Measurements from ENCODE around the gene DNAJC16. TPM values are rescaled to one million over a fixed set of nuclear protein-coding genes. Genes with fewer than 3 reads are reported as not detected.

Gene DNAJC16
- total RNA-seq, 4 donors from 2014 or later, result 10.0 to 20.9 (median 14.2) TPM

DNA sequence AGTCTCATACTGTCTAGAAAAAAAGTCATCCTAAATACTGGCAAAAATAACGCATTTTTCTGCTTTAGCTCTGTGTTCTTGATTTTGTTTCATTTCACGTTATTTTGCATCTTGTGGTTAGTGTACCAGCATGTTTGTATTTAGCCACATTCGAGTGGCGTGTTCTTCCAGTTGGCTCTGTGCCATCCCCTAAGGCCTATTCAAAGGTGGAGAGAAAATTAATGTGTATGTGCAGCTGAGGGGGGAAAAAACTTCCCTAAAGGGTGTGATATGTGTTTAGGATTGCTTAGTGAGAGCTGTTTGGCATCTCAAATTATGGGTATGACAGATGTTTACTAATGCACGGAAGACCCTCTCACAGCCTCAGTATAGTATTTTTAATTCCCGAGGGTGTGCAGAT, 12.1 kb downstream of the DNAJC16 start:
- Histone ChIP-seq H3K27me3 (no peaks in the 10 kb centered on the region), H3K36me3 (peaks cover 0 to 100% (median 10%) of the 10 kb centered on the region in 3 donors), H3K27ac (no peak overlapping the region), H3K4me3 (no peak overlapping the region), H3K4me1 (peaks cover 0 to 6% (median 0%) of the 10 kb centered on the region in 3 donors), H3K9me3 (no peaks in the 10 kb centered on the region)
- intact Hi-C loops (cut with DNase I), result no loop called here
- DNase-seq, result no peak
- TF ChIP-seq POLR2A (IDR thresholded peaks at IDR 0.05), result no peak
- TF ChIP-seq, protein P1, sequence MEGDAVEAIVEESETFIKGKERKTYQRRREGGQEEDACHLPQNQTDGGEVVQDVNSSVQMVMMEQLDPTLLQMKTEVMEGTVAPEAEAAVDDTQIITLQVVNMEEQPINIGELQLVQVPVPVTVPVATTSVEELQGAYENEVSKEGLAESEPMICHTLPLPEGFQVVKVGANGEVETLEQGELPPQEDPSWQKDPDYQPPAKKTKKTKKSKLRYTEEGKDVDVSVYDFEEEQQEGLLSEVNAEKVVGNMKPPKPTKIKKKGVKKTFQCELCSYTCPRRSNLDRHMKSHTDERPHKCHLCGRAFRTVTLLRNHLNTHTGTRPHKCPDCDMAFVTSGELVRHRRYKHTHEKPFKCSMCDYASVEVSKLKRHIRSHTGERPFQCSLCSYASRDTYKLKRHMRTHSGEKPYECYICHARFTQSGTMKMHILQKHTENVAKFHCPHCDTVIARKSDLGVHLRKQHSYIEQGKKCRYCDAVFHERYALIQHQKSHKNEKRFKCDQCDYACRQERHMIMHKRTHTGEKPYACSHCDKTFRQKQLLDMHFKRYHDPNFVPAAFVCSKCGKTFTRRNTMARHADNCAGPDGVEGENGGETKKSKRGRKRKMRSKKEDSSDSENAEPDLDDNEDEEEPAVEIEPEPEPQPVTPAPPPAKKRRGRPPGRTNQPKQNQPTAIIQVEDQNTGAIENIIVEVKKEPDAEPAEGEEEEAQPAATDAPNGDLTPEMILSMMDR (IDR thresholded peaks at IDR 0.05), result no peak
- 60 to 72% methylated on average over 6 of the region's 6 CpGs for WGBS, 2 donors

DNA sequence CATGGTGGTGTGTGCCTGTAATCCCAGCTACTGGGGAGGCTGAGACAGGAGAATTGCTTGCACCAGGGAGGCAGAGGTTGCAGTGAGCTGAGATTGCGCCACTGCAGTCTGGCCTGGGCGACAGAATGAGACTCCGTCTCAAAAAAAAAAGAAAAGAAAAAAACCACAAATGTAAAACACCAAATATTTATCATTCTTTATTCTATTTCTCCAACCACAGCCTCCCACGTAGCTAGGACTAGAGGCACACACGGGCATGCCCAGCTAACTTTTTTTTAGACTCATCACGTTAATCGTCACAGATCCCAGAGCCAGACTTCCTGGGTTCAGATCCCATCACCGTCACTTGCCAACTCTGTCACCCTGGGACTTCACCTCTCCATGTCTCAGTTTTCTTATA, 13.5 kb downstream of the DNAJC16 start:
- TF ChIP-seq POLR2A (IDR thresholded peaks at IDR 0.05), result no peak
- TF ChIP-seq, protein P1 (IDR thresholded peaks at IDR 0.05), result no peak
- intact Hi-C loops (cut with DNase I), result no loop called here
- Histone ChIP-seq H3K36me3 (peaks cover 0 to 100% (median 15%) of the 10 kb centered on the region in 3 donors), H3K4me3 (no peak overlapping the region), H3K27me3 (no peaks in the 10 kb centered on the region), H3K27ac (no peak overlapping the region), H3K4me1 (peaks cover 0 to 6% (median 0%) of the 10 kb centered on the region in 3 donors), H3K9me3 (no peaks in the 10 kb centered on the region)
- 86 to 91% methylated on average over 8 of the region's 8 CpGs for WGBS, 2 donors
- DNase-seq, result no peak

DNA sequence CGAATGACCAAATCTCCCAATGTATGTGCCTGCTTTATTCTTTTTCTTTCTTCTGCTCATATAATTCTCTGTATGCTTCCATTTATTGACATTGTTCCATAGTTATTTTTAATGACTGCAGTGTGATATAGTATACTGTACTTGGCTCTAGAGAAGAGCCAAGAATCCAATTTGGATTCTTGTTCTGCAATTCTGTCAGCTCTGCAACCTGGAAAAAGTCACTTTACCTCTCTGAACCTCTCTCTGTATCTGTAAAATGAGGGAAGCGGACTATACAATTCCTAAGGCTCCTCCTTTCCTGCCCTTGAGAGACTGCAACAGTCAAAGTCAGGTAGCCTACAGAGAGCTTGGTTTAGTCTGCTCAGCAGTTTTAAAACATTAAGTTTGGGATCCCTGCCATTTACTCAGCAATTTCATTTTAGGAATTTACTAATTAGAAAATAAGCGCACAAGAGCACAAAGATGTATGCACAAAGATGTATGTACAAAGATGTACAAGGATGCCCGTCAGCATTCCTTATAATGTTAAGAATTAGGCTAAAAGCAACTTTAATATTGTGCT, 14.7 kb downstream of the DNAJC16 start:
- H3K36me3 ChIP-seq, result peaks cover 0 to 100% (median 15%) of the 10 kb centered on the region in 3 donors
- no peaks in the 10 kb centered on the region for H3K27me3 ChIP-seq
- no peak overlapping the region for H3K27ac ChIP-seq
- TF ChIP-seq POLR2A (IDR thresholded peaks at IDR 0.05), result no peak
- TF ChIP-seq, protein P1 (IDR thresholded peaks at IDR 0.05), result no peak
- DNase-seq, result no peak
- H3K4me1 ChIP-seq, result peaks cover 0 to 6% (median 0%) of the 10 kb centered on the region in 3 donors
- no peaks in the 10 kb centered on the region for H3K9me3 ChIP-seq
- intact Hi-C loops (cut with DNase I), result no loop called here
- H3K4me3 ChIP-seq, result no peak overlapping the region
- 85 to 92% methylated on average over 4 of the region's 4 CpGs for whole genome bisulfite sequencing, 2 donors

DNA sequence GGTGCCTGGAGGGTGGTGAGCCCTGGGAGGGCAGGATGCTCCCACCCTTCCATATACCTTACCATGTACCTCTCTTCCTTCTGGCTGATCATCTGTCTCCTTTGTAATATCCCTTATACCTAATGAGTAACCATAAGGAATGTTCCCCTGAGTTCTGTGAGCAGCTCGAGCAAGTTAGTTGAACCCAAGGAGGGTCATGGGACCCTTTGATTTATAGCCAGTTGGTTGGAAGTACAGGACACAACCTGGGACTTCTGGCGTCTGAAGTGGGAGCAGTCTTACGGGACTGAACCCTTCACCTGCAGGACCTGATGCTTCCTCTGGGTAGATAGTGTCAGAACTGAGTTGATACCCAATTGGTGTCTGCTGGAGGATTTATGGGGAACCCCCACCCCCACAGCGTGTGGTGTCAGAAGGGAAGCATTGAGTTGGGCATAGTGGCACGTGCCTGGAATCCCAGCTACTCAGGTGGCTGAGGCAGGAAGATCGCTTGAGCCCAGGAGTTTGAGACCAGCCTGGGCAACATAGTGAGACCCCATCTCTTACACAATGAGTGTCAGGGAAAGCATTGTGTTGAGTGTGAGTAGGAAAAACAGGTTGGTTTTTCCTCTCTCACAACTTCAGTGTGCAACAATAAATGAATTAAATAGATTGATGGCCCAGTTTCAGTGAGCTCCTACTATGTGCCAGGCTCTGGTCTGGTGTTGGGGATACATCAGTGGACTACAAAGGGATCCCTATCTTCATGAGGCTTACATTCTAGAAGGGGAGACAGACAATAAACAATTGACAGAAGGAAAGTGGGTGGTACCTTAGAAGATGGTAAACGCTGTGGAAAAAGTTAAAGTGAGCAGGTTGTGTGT, 16.0 kb downstream of the DNAJC16 start:
- peaks cover 4 to 100% (median 21%) of the 10 kb centered on the region in 3 donors for H3K36me3 ChIP-seq
- 98% methylated on average over 4 to 5 of the region's 7 CpGs for WGBS, 2 donors
- H3K27ac ChIP-seq, result no peak overlapping the region
- no peaks in the 10 kb centered on the region for H3K27me3 ChIP-seq
- H3K4me1 ChIP-seq, result peaks cover 0 to 6% (median 0%) of the 10 kb centered on the region in 3 donors
- intact Hi-C loops (cut with DNase I), result no loop called here
- no peak overlapping the region for H3K4me3 ChIP-seq
- DNase-seq, result no peak
- no peaks in the 10 kb centered on the region for H3K9me3 ChIP-seq
- TF ChIP-seq, protein P1 (IDR thresholded peaks at IDR 0.05), result no peak
- no peak for TF ChIP-seq POLR2A (IDR thresholded peaks at IDR 0.05)

DNA sequence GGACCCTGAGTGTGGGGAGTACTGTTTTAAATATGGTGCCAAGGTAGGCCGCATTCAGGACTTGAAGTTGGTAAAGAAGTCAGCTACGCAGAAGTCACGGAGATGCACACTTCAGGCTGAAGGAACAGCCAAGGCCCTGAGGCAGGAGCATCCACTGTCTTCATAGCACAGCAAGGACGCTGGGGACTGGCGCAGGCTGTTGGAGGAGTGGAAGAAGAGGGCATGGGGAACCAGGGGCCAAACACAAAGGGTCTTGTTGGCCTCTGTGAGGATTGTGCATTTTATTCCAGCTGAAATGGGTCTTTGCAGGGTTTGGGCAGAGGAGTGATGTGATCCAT, 16.6 kb downstream of the DNAJC16 start:
- peaks cover 7 to 100% (median 25%) of the 10 kb centered on the region in 3 donors for H3K36me3 ChIP-seq
- H3K4me3 ChIP-seq, result no peak overlapping the region
- no peak for DNase-seq
- H3K27me3 ChIP-seq, result no peaks in the 10 kb centered on the region
- peaks cover 0 to 6% (median 0%) of the 10 kb centered on the region in 3 donors for H3K4me1 ChIP-seq
- intact Hi-C loops (cut with DNase I), result no loop called here
- WGBS, 2 donors, result 92 to 95% methylated on average over 5 of the region's 5 CpGs
- TF ChIP-seq POLR2A (IDR thresholded peaks at IDR 0.05), result no peak
- TF ChIP-seq, protein P1 (IDR thresholded peaks at IDR 0.05), result no peak
- H3K27ac ChIP-seq, result no peak overlapping the region
- no peaks in the 10 kb centered on the region for H3K9me3 ChIP-seq

Data from esophagus squamous epithelium (tissue), 5 donors.